Omental fat pad (tissue), 4 donors: ENCODE measurements around the gene FASTK. TPM values are rescaled to one million over a fixed set of nuclear protein-coding genes. Genes with fewer than 3 reads are reported as not detected.

Experiments
- ATAC-seq: fragments of 150-250 bp; one replicate; pipeline ENCODE4 v1.9.1; 2016; ENCODE audit warnings: mild to moderate bottlenecking, moderate library complexity; ENCODE audit not compliant: low FRiP score
- DNase-seq: peaks from one replicate; pipeline ENCODE4 v3.0.0-alpha.2; 2019; ENCODE audit warnings: low spot score
- total RNA-seq, 4 donors: library from RNA; depleted of rRNA; stranded (reverse); fragments of >200 nt; gene quantifications; one replicate each; pipeline ENCODE4 v1.1.0, GENCODE V29; 2016
- TF ChIP-seq, protein P1 (sequence below), 3 donors: fragments of 450-650 bp; IDR thresholded peaks; one replicate each; pipeline ENCODE4 v1.5.1; 2016 to 2017; ENCODE audit warnings: antibody characterized with exemption in 3 of 3, mild to moderate bottlenecking in 3 of 3, moderate library complexity in 2 of 3

The FASTK gene
- total RNA-seq, 4 donors from 2014 or later: 44.0 to 67.6 (median 51.6) TPM

DNA sequence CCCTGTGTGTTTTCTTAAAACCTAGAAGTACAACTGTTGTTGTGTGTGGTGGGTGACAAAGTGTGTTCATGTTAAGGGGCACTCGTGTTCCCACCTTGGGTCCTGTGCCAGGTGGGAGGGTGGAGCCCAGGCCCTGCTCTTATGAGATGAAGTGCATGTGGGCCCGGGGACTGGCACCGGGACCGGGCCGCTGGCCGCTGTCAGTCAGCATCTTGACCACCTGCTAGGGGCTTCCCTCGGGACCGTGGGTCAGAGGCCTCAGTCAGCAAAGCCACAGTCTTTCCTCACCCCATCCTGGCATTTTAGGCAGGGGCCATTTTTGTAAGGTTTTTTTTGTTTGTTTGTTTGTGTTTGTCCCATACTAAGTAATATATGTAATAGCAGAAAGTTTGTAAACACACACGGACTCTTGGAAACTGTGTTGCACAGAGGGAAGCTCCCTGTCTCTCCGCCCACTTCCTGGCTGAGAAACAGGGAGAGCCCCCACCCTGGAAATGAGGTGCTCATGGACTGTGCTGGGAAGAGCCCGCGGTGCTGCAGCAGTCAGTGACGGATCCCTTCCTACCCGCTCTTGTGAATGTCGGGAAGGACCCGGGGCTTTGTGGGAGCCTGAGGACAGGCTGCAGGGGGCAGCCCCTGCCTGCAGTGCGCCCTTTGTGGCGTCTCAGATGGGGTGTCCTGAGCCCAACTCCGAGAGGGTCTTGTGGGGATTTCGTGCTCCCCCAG is 19.0 kb upstream of the FASTK start:
- no peak for DNase-seq
- TF ChIP-seq, protein P1, sequence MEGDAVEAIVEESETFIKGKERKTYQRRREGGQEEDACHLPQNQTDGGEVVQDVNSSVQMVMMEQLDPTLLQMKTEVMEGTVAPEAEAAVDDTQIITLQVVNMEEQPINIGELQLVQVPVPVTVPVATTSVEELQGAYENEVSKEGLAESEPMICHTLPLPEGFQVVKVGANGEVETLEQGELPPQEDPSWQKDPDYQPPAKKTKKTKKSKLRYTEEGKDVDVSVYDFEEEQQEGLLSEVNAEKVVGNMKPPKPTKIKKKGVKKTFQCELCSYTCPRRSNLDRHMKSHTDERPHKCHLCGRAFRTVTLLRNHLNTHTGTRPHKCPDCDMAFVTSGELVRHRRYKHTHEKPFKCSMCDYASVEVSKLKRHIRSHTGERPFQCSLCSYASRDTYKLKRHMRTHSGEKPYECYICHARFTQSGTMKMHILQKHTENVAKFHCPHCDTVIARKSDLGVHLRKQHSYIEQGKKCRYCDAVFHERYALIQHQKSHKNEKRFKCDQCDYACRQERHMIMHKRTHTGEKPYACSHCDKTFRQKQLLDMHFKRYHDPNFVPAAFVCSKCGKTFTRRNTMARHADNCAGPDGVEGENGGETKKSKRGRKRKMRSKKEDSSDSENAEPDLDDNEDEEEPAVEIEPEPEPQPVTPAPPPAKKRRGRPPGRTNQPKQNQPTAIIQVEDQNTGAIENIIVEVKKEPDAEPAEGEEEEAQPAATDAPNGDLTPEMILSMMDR (IDR thresholded peaks at IDR 0.05): no peak

DNA sequence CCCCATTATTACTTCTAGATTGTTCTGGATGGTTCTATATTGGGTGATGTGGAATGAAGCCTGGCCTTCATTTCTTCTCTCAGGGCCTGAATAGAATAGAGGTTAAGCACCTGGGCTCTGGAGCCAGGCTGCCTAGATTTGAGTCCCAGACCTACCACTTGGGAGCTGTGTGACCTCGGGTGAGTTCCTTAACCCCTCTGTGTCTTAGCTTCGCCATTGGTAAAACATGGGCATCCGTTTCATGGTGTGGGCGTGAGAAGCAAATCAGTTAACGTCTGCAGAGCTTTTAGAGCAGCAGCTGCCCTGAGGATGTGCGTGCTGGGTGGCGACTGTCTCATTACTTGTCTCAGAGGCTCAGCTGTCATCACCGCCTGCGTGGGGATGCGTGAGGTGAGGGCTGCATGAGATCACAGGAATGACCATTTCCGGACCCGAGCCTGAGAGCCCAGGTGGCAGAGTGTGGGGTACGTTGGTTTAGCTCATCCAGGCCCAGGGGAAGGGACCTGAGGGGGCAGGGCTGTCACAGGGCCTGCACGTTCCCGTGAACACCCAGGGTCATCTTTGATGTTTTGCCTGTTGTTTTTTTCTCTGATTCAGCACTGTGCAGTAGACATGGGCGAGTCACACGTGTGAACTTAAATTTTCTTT is 15.3 kb upstream of the FASTK start:
- TF ChIP-seq, protein P1 (IDR thresholded peaks at IDR 0.05): no peak
- ATAC-seq (no peak), DNase-seq (no peak)

More for the DNA sequence above, 19.0 kb upstream of the FASTK start:
- no peak for ATAC-seq

DNA sequence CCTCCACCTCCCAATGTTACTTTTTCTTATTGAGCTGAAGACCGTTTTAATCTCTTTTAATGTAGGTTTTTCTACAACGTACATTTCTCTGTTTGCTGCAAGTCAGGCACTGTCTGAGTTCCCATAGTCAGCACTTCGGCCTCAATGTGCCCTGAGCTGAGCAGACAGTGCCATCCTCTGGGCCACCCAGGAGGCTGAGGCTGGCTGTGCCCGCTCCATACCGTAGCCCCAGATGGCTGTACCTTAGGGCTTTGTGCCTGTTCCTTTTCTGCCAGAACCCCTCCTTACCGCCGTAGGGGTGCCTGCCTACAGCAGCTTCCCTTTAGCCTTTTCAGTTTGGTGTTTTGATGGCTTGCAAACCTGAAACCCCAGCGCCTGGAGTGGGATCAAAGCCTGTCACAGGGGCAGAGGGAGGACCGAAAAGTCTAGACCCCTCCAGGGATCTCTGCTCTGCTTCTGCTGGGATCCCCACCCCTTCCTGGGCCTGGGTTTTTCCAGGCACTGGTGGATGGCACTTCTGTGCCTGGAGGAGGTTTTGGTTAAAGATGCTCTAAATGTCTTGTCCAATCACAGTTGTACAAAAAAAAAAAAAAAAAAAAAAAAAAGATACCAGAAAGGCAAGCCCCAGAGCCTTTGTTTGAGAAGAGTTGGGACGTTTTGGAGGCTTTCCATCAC is 14.7 kb upstream of the FASTK start:
- no peak for DNase-seq
- TF ChIP-seq, protein P1 (IDR thresholded peaks at IDR 0.05): no peak
- no peak for ATAC-seq

DNA sequence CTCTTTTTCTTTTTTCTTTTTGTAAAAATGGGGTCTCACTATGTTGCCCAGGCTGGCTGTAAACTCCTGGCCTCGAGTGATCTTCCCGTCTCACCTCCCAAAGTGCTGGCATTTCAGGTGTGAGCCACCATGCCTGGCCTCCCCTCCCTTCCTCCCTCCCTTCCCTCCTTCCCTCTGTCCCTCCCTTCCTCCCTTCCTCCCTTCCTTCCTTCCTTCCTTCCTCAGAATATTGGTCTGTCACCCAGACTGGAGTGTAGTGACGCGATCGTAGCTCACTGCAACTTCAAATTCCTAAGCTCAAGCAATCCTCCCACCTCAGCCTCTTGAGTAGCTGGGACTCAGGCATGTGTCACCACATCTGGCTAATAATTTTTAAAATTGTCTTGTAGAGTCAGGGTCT is 14.1 kb upstream of the FASTK start:
- ATAC-seq: no peak
- DNase-seq: no peak
- TF ChIP-seq, protein P1 (IDR thresholded peaks at IDR 0.05): no peak

DNA sequence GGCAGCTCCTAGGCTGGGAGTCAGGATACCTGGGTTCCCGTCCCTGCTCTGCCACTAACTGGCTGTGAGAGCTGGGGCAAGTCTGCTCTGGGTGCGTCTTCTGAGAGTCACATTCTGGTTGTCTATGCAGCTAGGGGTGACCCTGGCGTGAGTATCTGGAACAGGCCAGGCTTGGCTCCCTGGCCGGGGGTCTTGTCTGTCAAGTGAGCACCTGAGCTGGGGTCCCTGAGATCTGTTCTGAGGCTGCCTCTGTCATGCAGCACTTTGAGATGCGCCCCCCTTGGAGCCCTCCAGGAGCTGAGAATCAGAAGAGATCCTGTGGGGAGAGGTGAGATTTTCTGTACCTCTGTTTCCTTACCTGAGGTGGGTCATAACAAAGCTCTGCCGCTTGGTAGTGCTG is 13.1 kb upstream of the FASTK start:
- DNase-seq: no peak
- no peak for ATAC-seq
- TF ChIP-seq, protein P1 (IDR thresholded peaks at IDR 0.05): no peak

DNA sequence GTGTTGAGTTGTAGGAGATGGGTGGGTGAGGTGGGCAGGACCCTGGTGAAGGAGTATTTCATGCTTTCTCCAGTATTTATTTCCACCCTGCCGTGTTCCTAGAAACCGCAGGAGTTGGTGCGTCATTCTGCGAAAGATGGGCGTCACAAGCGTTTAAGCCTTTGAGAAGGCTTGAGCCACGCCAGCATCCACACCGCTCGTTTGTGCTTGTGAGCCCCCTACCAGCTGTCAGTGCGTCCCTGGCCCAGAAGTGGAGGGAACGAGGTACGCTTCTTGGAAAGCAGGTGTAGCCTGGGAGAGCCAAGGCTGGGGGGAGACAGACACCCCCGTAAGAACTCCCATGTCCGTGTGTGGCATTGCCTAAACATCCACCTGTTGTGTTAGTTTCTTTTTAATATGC is 11.4 kb upstream of the FASTK start:
- TF ChIP-seq, protein P1 (IDR thresholded peaks at IDR 0.05): no peak
- no peak for ATAC-seq
- no peak for DNase-seq
